PFSK-1 (cell line): ENCODE data around the gene MMP3.

Source experiments
- FOXP2 ChIP-seq: optimal IDR thresholded peaks from 2 replicates; pipeline ENCODE3; 2011; ENCODE audit warnings: borderline replicate concordance, control low read depth, inconsistent platforms; ENCODE audit not compliant: insufficient read depth; ENCODE audit errors: extremely low read length, extremely low read depth
- POLR2AphosphoS5 ChIP-seq: IDR thresholded peaks from 2 replicates; pipeline ENCODE4 v1.6.1; 2012; ENCODE audit warnings: low read depth, mild to moderate bottlenecking, control low read depth, low read length, moderate library complexity
- REST ChIP-seq, 2 experiments: IDR thresholded peaks; 2 replicates each; pipeline versions ENCODE4 v1.6.1 to v1.8.0; 2011 to 2012; ENCODE audit warnings: low read depth in 2 of 2, low read length in 2 of 2, control low read depth in 1 of 2, inconsistent platforms in 1 of 2, mild to moderate bottlenecking in 1 of 2, moderate library complexity in 1 of 2; ENCODE audit not compliant: insufficient read depth in 1 of 2
- SIN3A ChIP-seq: IDR thresholded peaks from 2 replicates; pipeline ENCODE4 v1.6.1; 2012; ENCODE audit warnings: mild to moderate bottlenecking, low read length, moderate library complexity, borderline replicate concordance; ENCODE audit not compliant: insufficient read depth
- TAF1 ChIP-seq: IDR thresholded peaks from 2 replicates; pipeline ENCODE4 v1.6.1; 2012; ENCODE audit warnings: low read length, control low read depth, borderline replicate concordance; ENCODE audit not compliant: insufficient read depth

Gene MMP3

GRCh38 chr11:102807921-102808320 is 35.5 kb downstream of the MMP3 start:
- TF ChIP-seq FOXP2, result no peak
- TF ChIP-seq TAF1, result no peak
- no peak for TF ChIP-seq REST (IDR thresholded peaks at IDR 0.05; ENCODE audit: insufficient read depth in 1 of 2, low read depth in 2 of 2, low read length in 2 of 2)
- no peak for TF ChIP-seq SIN3A
- TF ChIP-seq POLR2AphosphoS5, result no peak

GRCh38 chr11:102806296-102806695 is 37.1 kb downstream of the MMP3 start:
- TF ChIP-seq SIN3A (no peak), FOXP2 (no peak), TAF1 (no peak), POLR2AphosphoS5 (no peak), REST (IDR thresholded peaks at IDR 0.05; ENCODE audit: insufficient read depth in 1 of 2, low read depth in 2 of 2, low read length in 2 of 2) (no peak)

- no peak for TF ChIP-seq TAF1
- no peak for TF ChIP-seq SIN3A
- TF ChIP-seq POLR2AphosphoS5, result no peak
- TF ChIP-seq FOXP2, result no peak
- TF ChIP-seq REST (IDR thresholded peaks at IDR 0.05; ENCODE audit: insufficient read depth in 1 of 2, low read depth in 2 of 2, low read length in 2 of 2), result no peak
Observed at GRCh38 chr11:102802341-102802740, 41.1 kb downstream of the MMP3 start.

- TF ChIP-seq REST (IDR thresholded peaks at IDR 0.05; ENCODE audit: insufficient read depth in 1 of 2, low read depth in 2 of 2, low read length in 2 of 2) (no peak), TAF1 (no peak), POLR2AphosphoS5 (no peak), FOXP2 (no peak), SIN3A (no peak)
Observed at GRCh38 chr11:102800767-102801166, 42.6 kb downstream of the MMP3 start.

GRCh38 chr11:102799681-102800340 is 43.6 kb downstream of the MMP3 start:
- TF ChIP-seq REST (IDR thresholded peaks at IDR 0.05; ENCODE audit: insufficient read depth in 1 of 2, low read depth in 2 of 2, low read length in 2 of 2) (no peak), POLR2AphosphoS5 (no peak), FOXP2 (no peak), TAF1 (no peak), SIN3A (no peak)
